K562 (cell line): ENCODE measurements around the gene CHST14. TPM values are rescaled to one million over a fixed set of nuclear protein-coding genes. Genes with fewer than 3 reads are reported as not detected.

Source experiments
- ADNP ChIP-seq: fragments of 200-800 bp; sonication (Bioruptor generic); IDR thresholded peaks from 2 replicates; pipeline ENCODE4 v1.6.1; 2016; ENCODE audit warnings: missing genetic modification characterization, missing compliant biosample characterization
- CBFB ChIP-seq: sonication (generic); formaldehyde crosslinking; IDR thresholded peaks from 2 replicates; pipeline ENCODE4 v1.4.0; 2020; ENCODE audit warnings: mild to moderate bottlenecking, missing genetic modification reagents
- DEAF1 ChIP-seq: fragments of 450-650 bp; formaldehyde crosslinking; IDR thresholded peaks from 2 replicates; pipeline ENCODE4 v1.4.0; 2020; ENCODE audit warnings: mild to moderate bottlenecking, moderate library complexity
- EP400 ChIP-seq: fragments of 450-650 bp; IDR thresholded peaks from 2 replicates; pipeline ENCODE4 v1.6.1; 2017; ENCODE audit warnings: antibody characterized with exemption, mild to moderate bottlenecking, moderate library complexity
- EZH2 ChIP-seq: IDR thresholded peaks from 2 replicates; pipeline ENCODE4 v1.6.1; 2012; ENCODE audit warnings: low read depth, mild to moderate bottlenecking, inconsistent platforms, low read length, borderline replicate concordance
- HMG20B ChIP-seq: fragments of 250-450 bp; sonication (Bioruptor Pico); IDR thresholded peaks from 2 replicates; pipeline ENCODE4 v1.5.0; 2021; ENCODE audit warnings: mild to moderate bottlenecking
- MTA3 ChIP-seq: fragments of 450-650 bp; formaldehyde crosslinking; IDR thresholded peaks from 2 replicates; pipeline ENCODE4 v1.6.1; 2017; ENCODE audit warnings: mild to moderate bottlenecking, borderline replicate concordance
- MYC ChIP-seq, 2 experiments: fragments of 250-450 bp in 1 of 2; sonication (Bioruptor Pico) in 1 of 2; IDR thresholded peaks; 2 replicates each; pipeline versions ENCODE4 v1.5.1 to v1.6.1; 2012 to 2021; ENCODE audit warnings: low read depth in 2 of 2, borderline replicate concordance in 1 of 2, improper control_type of control experiment in 1 of 2, low read length in 1 of 2, mild to moderate bottlenecking in 1 of 2, moderate library complexity in 1 of 2
- PHB ChIP-seq: fragments of 250-450 bp; sonication (Bioruptor Pico); IDR thresholded peaks from 2 replicates; pipeline ENCODE4 v1.5.0; 2021
- POLR3A ChIP-seq: IDR thresholded peaks from 2 replicates; pipeline ENCODE4 v1.6.1; 2011; ENCODE audit warnings: borderline replicate concordance, mild to moderate bottlenecking, moderate library complexity; ENCODE audit not compliant: insufficient read length, insufficient read depth; ENCODE audit errors: extremely low read depth
- RHOXF2B ChIP-seq: fragments of 250-450 bp; sonication (Bioruptor Pico); conservative IDR thresholded peaks from 2 replicates; pipeline ENCODE4 v1.5.1; 2021
- SNRNP70 ChIP-seq: fragments of 200-400 bp; formaldehyde crosslinking; optimal IDR thresholded peaks from 2 replicates; pipeline ENCODE3; 2017; ENCODE audit warnings: low read depth, low read length
- TRIM25 ChIP-seq: fragments of 450-650 bp; IDR thresholded peaks from 2 replicates; pipeline ENCODE4 v1.7.0; 2016; ENCODE audit warnings: borderline replicate concordance
- ZKSCAN1 ChIP-seq: fragments of 150-350 bp; IDR thresholded peaks from 2 replicates; pipeline ENCODE4 v1.6.1; 2016; ENCODE audit warnings: low read depth, low read length
- ZNF146 ChIP-seq: IDR thresholded peaks from one replicate; pipeline ENCODE4 v1.6.1; 2018; ENCODE audit warnings: missing compliant biosample characterization; ENCODE audit not compliant: unreplicated experiment
- ZNF212 ChIP-seq: fragments of 450-650 bp; formaldehyde crosslinking; IDR thresholded peaks from 2 replicates; pipeline ENCODE4 v1.4.0; 2020; ENCODE audit warnings: mild to moderate bottlenecking
- ZNF217 ChIP-seq: sonication (generic); formaldehyde crosslinking; IDR thresholded peaks from 2 replicates; pipeline ENCODE4 v1.8.0; 2022; ENCODE audit warnings: mild to moderate bottlenecking, missing genetic modification reagents
- ZNF253 ChIP-seq: fragments of 250-450 bp; sonication (Bioruptor Pico); conservative IDR thresholded peaks from 2 replicates; pipeline ENCODE4 v1.6.1; 2021; ENCODE audit warnings: mild to moderate bottlenecking
- ZNF408 ChIP-seq: fragments of 250-450 bp; sonication (Bioruptor Pico); IDR thresholded peaks from 2 replicates; pipeline ENCODE4 v1.4.0; 2020; ENCODE audit warnings: low read depth, mild to moderate bottlenecking, moderate library complexity
- ZNF445 ChIP-seq: fragments of 250-450 bp; sonication (Bioruptor Pico); IDR thresholded peaks from 2 replicates; pipeline ENCODE4 v1.4.0; 2020; ENCODE audit warnings: low read depth, mild to moderate bottlenecking, moderate library complexity
- ZNF766 ChIP-seq: fragments of 200-800 bp; sonication (Bioruptor generic); conservative IDR thresholded peaks from 2 replicates; pipeline ENCODE4 v1.6.1; 2016; ENCODE audit warnings: missing genetic modification characterization, missing compliant biosample characterization
- polyA plus RNA-seq, 8 experiments: library from polyadenylated mRNA; depleted of rRNA in 4 of 8; stranded (reverse) in 5 of 8; unstranded in 3 of 8; fragments of >200 nt; fragmentation: Nextera tagmentation in 2 of 8; fragmentation: Illumina TruSeq in 1 of 8; extraction: Ambion mirVana in 2 of 8; extraction: Trizol in 1 of 8; gene quantifications; 2 replicates each; pipeline versions ENCODE4 v1.2.1 to v1.2.3, GENCODE V29; 2011 to 2014; ENCODE audit warnings: inconsistent platforms in 1 of 8, missing spikeins in 1 of 8
- total RNA-seq, 7 experiments: library from RNA; depleted of rRNA in 6 of 7; stranded (reverse); fragments of >200 nt in 6 of 7; fragmentation: Illumina TruSeq in 2 of 7; extraction: Trizol in 2 of 7; gene quantifications; 2 replicates each; pipeline versions ENCODE4 v1.2.1 to v1.2.3, GENCODE V29; 2011 to 2021; ENCODE audit warnings: low replicate concordance in 1 of 7
- TF ChIP-seq, protein P1 (sequence below): fragments of 250-450 bp; sonication (Bioruptor Pico); IDR thresholded peaks from 2 replicates; pipeline ENCODE4 v1.8.0; 2022; ENCODE audit warnings: inconsistent platforms, mild to moderate bottlenecking, moderate library complexity, borderline replicate concordance
- TF ChIP-seq, protein P2 (sequence below): fragments of 250-450 bp; sonication (Bioruptor Pico); IDR thresholded peaks from 2 replicates; pipeline ENCODE4 v1.4.0; 2020; ENCODE audit warnings: mild to moderate bottlenecking, moderate library complexity, borderline replicate concordance

CHST14 gene
- total and polyA plus RNA-seq, 9 of the 15 experiments (the other 6 are each of a cell fraction or from before 2014, with no cell fraction given): 1.6 to 12.1 (median 4.5) TPM

- TF ChIP-seq, protein P1, sequence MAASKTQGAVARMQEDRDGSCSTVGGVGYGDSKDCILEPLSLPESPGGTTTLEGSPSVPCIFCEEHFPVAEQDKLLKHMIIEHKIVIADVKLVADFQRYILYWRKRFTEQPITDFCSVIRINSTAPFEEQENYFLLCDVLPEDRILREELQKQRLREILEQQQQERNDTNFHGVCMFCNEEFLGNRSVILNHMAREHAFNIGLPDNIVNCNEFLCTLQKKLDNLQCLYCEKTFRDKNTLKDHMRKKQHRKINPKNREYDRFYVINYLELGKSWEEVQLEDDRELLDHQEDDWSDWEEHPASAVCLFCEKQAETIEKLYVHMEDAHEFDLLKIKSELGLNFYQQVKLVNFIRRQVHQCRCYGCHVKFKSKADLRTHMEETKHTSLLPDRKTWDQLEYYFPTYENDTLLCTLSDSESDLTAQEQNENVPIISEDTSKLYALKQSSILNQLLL (CRISPR knock-in tag): no peak
- TF ChIP-seq ZNF146 (CRISPR knock-in tag): no peak
- no peak for TF ChIP-seq POLR3A
- no peak for TF ChIP-seq RHOXF2B (CRISPR knock-in tag)
- TF ChIP-seq SNRNP70: no peak
- no peak for TF ChIP-seq ZNF217 (CRISPR knock-in tag)
- TF ChIP-seq ZNF253 (CRISPR knock-in tag): no peak
- no peak for TF ChIP-seq EP400
- TF ChIP-seq, protein P2, sequence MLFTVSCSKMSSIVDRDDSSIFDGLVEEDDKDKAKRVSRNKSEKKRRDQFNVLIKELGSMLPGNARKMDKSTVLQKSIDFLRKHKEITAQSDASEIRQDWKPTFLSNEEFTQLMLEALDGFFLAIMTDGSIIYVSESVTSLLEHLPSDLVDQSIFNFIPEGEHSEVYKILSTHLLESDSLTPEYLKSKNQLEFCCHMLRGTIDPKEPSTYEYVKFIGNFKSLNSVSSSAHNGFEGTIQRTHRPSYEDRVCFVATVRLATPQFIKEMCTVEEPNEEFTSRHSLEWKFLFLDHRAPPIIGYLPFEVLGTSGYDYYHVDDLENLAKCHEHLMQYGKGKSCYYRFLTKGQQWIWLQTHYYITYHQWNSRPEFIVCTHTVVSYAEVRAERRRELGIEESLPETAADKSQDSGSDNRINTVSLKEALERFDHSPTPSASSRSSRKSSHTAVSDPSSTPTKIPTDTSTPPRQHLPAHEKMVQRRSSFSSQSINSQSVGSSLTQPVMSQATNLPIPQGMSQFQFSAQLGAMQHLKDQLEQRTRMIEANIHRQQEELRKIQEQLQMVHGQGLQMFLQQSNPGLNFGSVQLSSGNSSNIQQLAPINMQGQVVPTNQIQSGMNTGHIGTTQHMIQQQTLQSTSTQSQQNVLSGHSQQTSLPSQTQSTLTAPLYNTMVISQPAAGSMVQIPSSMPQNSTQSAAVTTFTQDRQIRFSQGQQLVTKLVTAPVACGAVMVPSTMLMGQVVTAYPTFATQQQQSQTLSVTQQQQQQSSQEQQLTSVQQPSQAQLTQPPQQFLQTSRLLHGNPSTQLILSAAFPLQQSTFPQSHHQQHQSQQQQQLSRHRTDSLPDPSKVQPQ (CRISPR knock-in tag): no peak
- TF ChIP-seq CBFB (CRISPR knock-in tag): no peak
- TF ChIP-seq ZNF445 (CRISPR knock-in tag): no peak
- TF ChIP-seq ZKSCAN1: no peak
- TF ChIP-seq MTA3: peak; percentile 67
- no peak for TF ChIP-seq DEAF1
- peak; percentile 79 for TF ChIP-seq MYC (IDR thresholded peaks at IDR 0.05; ENCODE audit: low read depth, low read length)
- TF ChIP-seq MYC (CRISPR knock-in tag; IDR thresholded peaks at IDR 0.05; ENCODE audit: borderline replicate concordance, low read depth): no peak
- TF ChIP-seq PHB (CRISPR knock-in tag): no peak
- no peak for TF ChIP-seq ZNF408 (CRISPR knock-in tag)
- TF ChIP-seq ADNP: no peak
- TF ChIP-seq EZH2: no peak
- TF ChIP-seq HMG20B (CRISPR knock-in tag): no peak
- no peak for TF ChIP-seq TRIM25
- no peak for TF ChIP-seq ZNF212
- TF ChIP-seq ZNF766 (CRISPR knock-in tag): no peak
Observed at GRCh38 chr15:40427188-40427587, 43.6 kb upstream of the CHST14 start (continued).
